Nephron (organoid): ENCODE data around the gene PTPRD.

ENCODE experiments used
- H3K27ac Mint-ChIP-seq, 3 experiments: 2 replicates each; pipeline ENCODE4 v1.8.0; 2020; ENCODE audit warnings: mixed read lengths in 3 of 3, mild to moderate bottlenecking in 2 of 3, moderate library complexity in 1 of 3
- H3K27me3 Mint-ChIP-seq: 2 replicates; pipeline ENCODE4 v1.8.0; 2021; ENCODE audit warnings: low read depth, mild to moderate bottlenecking, moderate library complexity, mixed read lengths
- H3K36me3 Mint-ChIP-seq: 2 replicates; pipeline ENCODE4 v1.8.0; 2020; ENCODE audit warnings: low read depth, mixed read lengths
- H3K4me1 Mint-ChIP-seq: 2 replicates; pipeline ENCODE4 v1.8.0; 2020; ENCODE audit warnings: mixed read lengths
- H3K4me3 Mint-ChIP-seq, 3 experiments: 2 replicates each; pipeline ENCODE4 v1.8.0; 2020; ENCODE audit warnings: mild to moderate bottlenecking in 3 of 3, mixed read lengths in 3 of 3, moderate library complexity in 2 of 3
- H3K9me3 Mint-ChIP-seq: 2 replicates; pipeline ENCODE4 v1.8.0; 2020; ENCODE audit warnings: mixed read lengths
- CTCF ChIP-seq, 3 experiments: fragments of 200-600 bp; sonication (generic); IDR thresholded peaks; one replicate each; pipeline ENCODE4 v1.5.0; 2021; ENCODE audit warnings: antibody characterized with exemption in 3 of 3; ENCODE audit not compliant: unreplicated experiment in 3 of 3

The PTPRD gene

GRCh38 chr9:8382266-8382665 lies 2230.5 kb downstream of the PTPRD start:
- TF ChIP-seq CTCF (IDR thresholded peaks at IDR 0.05; ENCODE audit: unreplicated experiment in 3 of 3) = no peak
- peak overlapping the region in 2 of 3 experiments; percentile 28 to 32 for H3K27ac Mint-ChIP-seq
- H3K9me3 Mint-ChIP-seq = no peaks in the 10 kb centered on the region
- no peak overlapping the region for H3K4me3 Mint-ChIP-seq
- H3K36me3 Mint-ChIP-seq = peaks cover 30% of the 10 kb centered on the region
- peaks cover 7% of the 10 kb centered on the region for H3K27me3 Mint-ChIP-seq
- H3K4me1 Mint-ChIP-seq = peaks cover 41% of the 10 kb centered on the region

- Mint-ChIP-seq H3K9me3 (no peaks in the 10 kb centered on the region), H3K27me3 (peaks cover 7% of the 10 kb centered on the region), H3K4me1 (peaks cover 41% of the 10 kb centered on the region), H3K36me3 (peaks cover 24% of the 10 kb centered on the region), H3K27ac (peak overlapping the region in 1 of 3 experiments; percentile 32), H3K4me3 (no peak overlapping the region)
- TF ChIP-seq CTCF (IDR thresholded peaks at IDR 0.05; ENCODE audit: unreplicated experiment in 3 of 3) = no peak
Observed at GRCh38 chr9:8381601-8382000, 2231.2 kb downstream of the PTPRD start.

GRCh38 chr9:8374471-8374870 lies 2238.3 kb downstream of the PTPRD start:
- no peak overlapping the region for H3K4me3 Mint-ChIP-seq
- peaks cover 26% of the 10 kb centered on the region for H3K4me1 Mint-ChIP-seq
- H3K27me3 Mint-ChIP-seq = no peaks in the 10 kb centered on the region
- H3K9me3 Mint-ChIP-seq = no peaks in the 10 kb centered on the region
- no peak for TF ChIP-seq CTCF (IDR thresholded peaks at IDR 0.05; ENCODE audit: unreplicated experiment in 3 of 3)
- peaks cover 41% of the 10 kb centered on the region for H3K36me3 Mint-ChIP-seq
- no peak overlapping the region for H3K27ac Mint-ChIP-seq

DNA sequence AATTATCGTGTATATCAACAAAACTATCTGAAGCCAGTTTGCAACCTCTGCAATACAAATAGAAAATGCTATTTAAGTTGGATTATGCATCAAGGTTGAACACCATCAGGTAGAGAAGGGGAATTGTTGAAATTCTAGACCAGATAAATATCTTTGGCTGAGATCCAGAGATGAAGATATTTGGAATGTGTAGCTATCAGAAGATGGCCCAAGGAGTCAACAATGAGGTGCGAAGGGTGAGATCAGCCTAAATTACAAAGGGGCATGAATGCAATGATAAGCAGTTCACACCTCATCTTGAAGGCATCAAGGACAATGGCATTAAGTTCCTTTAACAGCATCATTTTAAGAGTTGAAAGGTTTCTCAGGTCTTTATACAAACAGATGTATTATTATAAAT lies 2241.1 kb downstream of the PTPRD start:
- H3K27me3 Mint-ChIP-seq = no peaks in the 10 kb centered on the region
- no peak overlapping the region for H3K4me3 Mint-ChIP-seq
- TF ChIP-seq CTCF (IDR thresholded peaks at IDR 0.05; ENCODE audit: unreplicated experiment in 3 of 3) = no peak
- peaks cover 54% of the 10 kb centered on the region for H3K36me3 Mint-ChIP-seq
- peaks cover 12% of the 10 kb centered on the region for H3K4me1 Mint-ChIP-seq
- no peaks in the 10 kb centered on the region for H3K9me3 Mint-ChIP-seq
- H3K27ac Mint-ChIP-seq = no peak overlapping the region

GRCh38 chr9:8366161-8366926 lies 2246.5 kb downstream of the PTPRD start:
- no peaks in the 10 kb centered on the region for H3K9me3 Mint-ChIP-seq
- no peak for TF ChIP-seq CTCF (IDR thresholded peaks at IDR 0.05; ENCODE audit: unreplicated experiment in 3 of 3)
- H3K4me1 Mint-ChIP-seq = peaks cover 19% of the 10 kb centered on the region
- H3K27ac Mint-ChIP-seq = no peak overlapping the region
- no peak overlapping the region for H3K4me3 Mint-ChIP-seq
- H3K36me3 Mint-ChIP-seq = peaks cover 46% of the 10 kb centered on the region
- no peaks in the 10 kb centered on the region for H3K27me3 Mint-ChIP-seq
